Progenitor cell of endocrine pancreas (in vitro differentiated cells): ENCODE results near the gene CYP39A1. TPM values are rescaled to one million over a fixed set of nuclear protein-coding genes. Genes with fewer than 3 reads are reported as not detected.
A peak's percentile ranks its signal among the peaks of the same experiment; 100 is the strongest.

ENCODE experiments used
- DNase-seq: peaks from one replicate; pipeline ENCODE4 v3.0.0; 2021; ENCODE audit warnings: low spot score; ENCODE audit not compliant: unreplicated experiment
- H3K27ac Mint-ChIP-seq: 2 replicates; pipeline ENCODE4 v1.8.0; 2021; ENCODE audit warnings: mild to moderate bottlenecking, moderate library complexity, mixed read lengths
- H3K27me3 Mint-ChIP-seq: 2 replicates; pipeline ENCODE4 v1.8.0; 2021; ENCODE audit warnings: mixed read lengths
- H3K36me3 Mint-ChIP-seq: 2 replicates; pipeline ENCODE4 v1.8.0; 2022; ENCODE audit warnings: mixed read lengths; ENCODE audit not compliant: insufficient read depth
- H3K4me1 Mint-ChIP-seq: 2 replicates; pipeline ENCODE4 v1.8.0; 2021; ENCODE audit warnings: low read depth, mixed read lengths
- H3K4me3 Mint-ChIP-seq: 2 replicates; pipeline ENCODE4 v1.8.0; 2021; ENCODE audit warnings: low read depth, mild to moderate bottlenecking, moderate library complexity, mixed read lengths
- H3K9me3 Mint-ChIP-seq: 2 replicates; pipeline ENCODE4 v1.8.0; 2021; ENCODE audit warnings: low read depth, mixed read lengths
- total RNA-seq: library from RNA; stranded (reverse); gene quantifications from 2 replicates; pipeline ENCODE4 v1.2.1, GENCODE V29; 2021
- TF ChIP-seq, protein P1 (sequence below): fragments of 200-600 bp; sonication (generic); IDR thresholded peaks from one replicate; pipeline ENCODE4 v1.5.0; 2021; ENCODE audit warnings: antibody characterized with exemption, mild to moderate bottlenecking; ENCODE audit not compliant: unreplicated experiment

The CYP39A1 gene
- total RNA-seq, 1 donor from 2014 or later, result 10.3 TPM

DNA sequence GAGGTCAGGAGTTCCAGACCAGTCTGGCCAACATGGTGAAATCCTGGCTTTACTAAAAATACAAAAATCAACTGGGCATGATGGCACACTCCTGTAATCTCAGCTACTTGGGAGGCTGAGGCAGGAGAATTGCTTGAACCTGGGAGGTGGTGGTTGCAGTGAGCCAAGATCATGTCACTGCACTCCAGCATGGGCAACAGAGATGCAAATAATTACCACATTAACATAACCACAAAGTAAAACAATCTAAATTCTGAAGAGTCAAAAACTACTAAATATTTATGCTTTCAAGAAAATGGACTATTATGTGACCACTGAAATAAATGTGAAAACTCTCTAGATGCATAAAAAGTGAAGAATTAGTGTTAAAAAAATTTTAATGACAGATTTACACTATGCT, 59.9 kb downstream of the CYP39A1 start:
- no peak overlapping the region for H3K4me3 Mint-ChIP-seq
- TF ChIP-seq, protein P1, sequence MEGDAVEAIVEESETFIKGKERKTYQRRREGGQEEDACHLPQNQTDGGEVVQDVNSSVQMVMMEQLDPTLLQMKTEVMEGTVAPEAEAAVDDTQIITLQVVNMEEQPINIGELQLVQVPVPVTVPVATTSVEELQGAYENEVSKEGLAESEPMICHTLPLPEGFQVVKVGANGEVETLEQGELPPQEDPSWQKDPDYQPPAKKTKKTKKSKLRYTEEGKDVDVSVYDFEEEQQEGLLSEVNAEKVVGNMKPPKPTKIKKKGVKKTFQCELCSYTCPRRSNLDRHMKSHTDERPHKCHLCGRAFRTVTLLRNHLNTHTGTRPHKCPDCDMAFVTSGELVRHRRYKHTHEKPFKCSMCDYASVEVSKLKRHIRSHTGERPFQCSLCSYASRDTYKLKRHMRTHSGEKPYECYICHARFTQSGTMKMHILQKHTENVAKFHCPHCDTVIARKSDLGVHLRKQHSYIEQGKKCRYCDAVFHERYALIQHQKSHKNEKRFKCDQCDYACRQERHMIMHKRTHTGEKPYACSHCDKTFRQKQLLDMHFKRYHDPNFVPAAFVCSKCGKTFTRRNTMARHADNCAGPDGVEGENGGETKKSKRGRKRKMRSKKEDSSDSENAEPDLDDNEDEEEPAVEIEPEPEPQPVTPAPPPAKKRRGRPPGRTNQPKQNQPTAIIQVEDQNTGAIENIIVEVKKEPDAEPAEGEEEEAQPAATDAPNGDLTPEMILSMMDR, result no peak

GRCh38 chr6:46592046-46592445, 60.6 kb downstream of the CYP39A1 start:
- TF ChIP-seq, protein P1, result no peak
- H3K4me1 Mint-ChIP-seq, result peaks cover 4% of the 10 kb centered on the region

More for the DNA sequence above, 59.9 kb downstream of the CYP39A1 start:
- peaks cover 12% of the 10 kb centered on the region for H3K36me3 Mint-ChIP-seq
- DNase-seq, result no peak
- H3K27me3 Mint-ChIP-seq, result no peaks in the 10 kb centered on the region
- H3K9me3 Mint-ChIP-seq, result peaks cover 15% of the 10 kb centered on the region
- H3K27ac Mint-ChIP-seq, result peak overlapping the region; percentile 33
- peaks cover 4% of the 10 kb centered on the region for H3K4me1 Mint-ChIP-seq

DNA sequence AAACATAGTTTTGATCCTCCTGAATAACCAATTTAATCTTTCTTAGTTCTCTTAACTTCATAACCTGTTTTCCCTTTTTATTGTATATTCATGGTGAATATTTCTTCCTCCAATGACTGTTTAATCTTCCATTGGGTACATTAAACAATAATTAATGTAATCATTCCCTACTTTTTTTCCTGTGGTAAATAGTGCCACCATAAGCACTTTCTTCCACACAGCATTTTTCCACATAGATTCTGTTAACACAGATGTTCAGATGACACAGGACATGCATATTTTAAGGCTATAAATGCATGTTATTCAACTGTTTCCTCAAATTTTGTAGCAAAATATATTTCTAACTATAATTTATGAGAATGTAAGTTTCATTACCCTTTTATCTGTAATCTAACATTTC, 61.9 kb downstream of the CYP39A1 start:
- Mint-ChIP-seq H3K4me1 (peaks cover 4% of the 10 kb centered on the region), H3K27ac (no peak overlapping the region), H3K9me3 (peaks cover 15% of the 10 kb centered on the region), H3K27me3 (no peaks in the 10 kb centered on the region), H3K36me3 (peaks cover 14% of the 10 kb centered on the region), H3K4me3 (no peak overlapping the region)
- DNase-seq, result no peak
- TF ChIP-seq, protein P1, result no peak

More at GRCh38 chr6:46592046-46592445, 60.6 kb downstream of the CYP39A1 start:
- Mint-ChIP-seq H3K27me3 (no peaks in the 10 kb centered on the region), H3K4me3 (no peak overlapping the region), H3K9me3 (peaks cover 15% of the 10 kb centered on the region), H3K27ac (no peak overlapping the region), H3K36me3 (peaks cover 12% of the 10 kb centered on the region)
- DNase-seq, result no peak

DNA sequence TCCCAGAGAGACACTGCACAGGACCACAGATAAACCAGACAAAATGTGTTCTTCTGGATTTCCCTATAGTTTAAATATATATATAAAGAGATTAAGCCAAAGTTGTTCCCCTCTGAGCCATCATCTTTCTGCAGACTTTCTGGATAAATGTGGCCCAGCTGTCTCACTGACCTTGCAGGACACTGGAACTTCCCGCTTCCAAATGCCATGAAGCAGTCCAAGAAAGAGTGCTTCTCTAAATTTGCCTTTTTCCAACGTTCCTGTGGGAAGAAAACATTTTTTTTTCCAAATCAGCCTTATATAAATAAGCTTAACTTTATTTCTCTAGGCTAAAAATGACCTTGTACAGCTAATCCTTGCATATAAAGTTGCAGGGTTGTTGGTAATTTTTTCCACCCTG, 65.7 kb downstream of the CYP39A1 start:
- no peaks in the 10 kb centered on the region for H3K27me3 Mint-ChIP-seq
- H3K27ac Mint-ChIP-seq, result no peak overlapping the region
- peaks cover 6% of the 10 kb centered on the region for H3K36me3 Mint-ChIP-seq
- H3K4me1 Mint-ChIP-seq, result peaks cover 19% of the 10 kb centered on the region
- H3K4me3 Mint-ChIP-seq, result no peak overlapping the region
- DNase-seq, result no peak
- no peaks in the 10 kb centered on the region for H3K9me3 Mint-ChIP-seq
- TF ChIP-seq, protein P1, result no peak

GRCh38 chr6:46584586-46584985, 68.0 kb downstream of the CYP39A1 start:
- Mint-ChIP-seq H3K27me3 (no peaks in the 10 kb centered on the region), H3K27ac (no peak overlapping the region), H3K9me3 (peaks cover 7% of the 10 kb centered on the region), H3K4me3 (no peak overlapping the region), H3K36me3 (peaks cover 8% of the 10 kb centered on the region), H3K4me1 (peaks cover 24% of the 10 kb centered on the region)
- DNase-seq, result no peak
- TF ChIP-seq, protein P1, result no peak
